NCI-H1694 (cell line): ENCODE results near the gene TNS1.
"Not testable (repeated sequence)": the region's sequence is repeated elsewhere in the genome, so short reads cannot be mapped to it uniquely, and the experiment has no call there.

Experiments
- DNase-seq: peaks from one replicate; lab custom pipeline; 2025; lab: John Stamatoyannopoulos, UW

Gene TNS1

GRCh38 chr2:217816396-217816869, 186.4 kb downstream of the TNS1 start:
- DNase-seq = no peak

- no peak for DNase-seq
Measured at GRCh38 chr2:217813828-217814227, 189.0 kb downstream of the TNS1 start.

- no peak for DNase-seq
Measured at GRCh38 chr2:217812170-217812569, 190.6 kb downstream of the TNS1 start.

- no peak for DNase-seq
Measured at GRCh38 chr2:217810260-217810659, 192.5 kb downstream of the TNS1 start.

- DNase-seq = no peak
Measured at GRCh38 chr2:217809736-217810135, 193.1 kb downstream of the TNS1 start.

GRCh38 chr2:217808967-217809366, 193.8 kb downstream of the TNS1 start:
- not testable (repeated sequence) for DNase-seq

- no peak for DNase-seq
Measured at GRCh38 chr2:217808326-217808725, 194.5 kb downstream of the TNS1 start.

GRCh38 chr2:217807753-217808152, 195.0 kb downstream of the TNS1 start:
- DNase-seq = no peak

- DNase-seq = no peak
Measured at GRCh38 chr2:217807025-217807424, 195.8 kb downstream of the TNS1 start.

GRCh38 chr2:217806482-217806765, 196.4 kb downstream of the TNS1 start:
- no peak for DNase-seq

GRCh38 chr2:217805668-217806481, 196.9 kb downstream of the TNS1 start:
- DNase-seq = no peak

GRCh38 chr2:217804791-217805667, 197.8 kb downstream of the TNS1 start:
- DNase-seq = peak; percentile 18

GRCh38 chr2:217804338-217804737, 198.5 kb downstream of the TNS1 start:
- DNase-seq = no peak

GRCh38 chr2:217803653-217803960, 199.2 kb downstream of the TNS1 start:
- DNase-seq = no peak

- DNase-seq = no peak
Measured at GRCh38 chr2:217802876-217803652, 199.7 kb downstream of the TNS1 start.

- DNase-seq = no peak
Measured at GRCh38 chr2:217802266-217802665, 200.5 kb downstream of the TNS1 start.

GRCh38 chr2:217801711-217802110, 201.1 kb downstream of the TNS1 start:
- no peak for DNase-seq

- DNase-seq = no peak
Measured at GRCh38 chr2:217801115-217801531, 201.7 kb downstream of the TNS1 start.

GRCh38 chr2:217800433-217801114, 202.2 kb downstream of the TNS1 start:
- no peak for DNase-seq

- no peak for DNase-seq
Measured at GRCh38 chr2:217799563-217800432, 203.0 kb downstream of the TNS1 start.
